Gastrocnemius medialis (tissue), 4 donors: ENCODE data around the gene SP2.

Source experiments
- CTCF ChIP-seq, 5 experiments: fragments of 450-650 bp in 3 of 5; fragments of 200-600 bp in 2 of 5; sonication (generic) in 2 of 5; IDR thresholded peaks in 4 of 5; conservative IDR thresholded peaks in 1 of 5; 1 replicate in 4 of 5; 2 replicates in 1 of 5; pipeline ENCODE4 v1.5.1; 2016 to 2019; ENCODE audit warnings: antibody characterized with exemption in 5 of 5, mild to moderate bottlenecking in 3 of 5, moderate library complexity in 3 of 5
- POLR2A ChIP-seq, 2 donors: fragments of 450-650 bp; IDR thresholded peaks; one replicate each; pipeline ENCODE4 v1.6.1; 2017; ENCODE audit warnings: antibody characterized with exemption in 2 of 2, mild to moderate bottlenecking in 2 of 2, moderate library complexity in 2 of 2

DNA sequence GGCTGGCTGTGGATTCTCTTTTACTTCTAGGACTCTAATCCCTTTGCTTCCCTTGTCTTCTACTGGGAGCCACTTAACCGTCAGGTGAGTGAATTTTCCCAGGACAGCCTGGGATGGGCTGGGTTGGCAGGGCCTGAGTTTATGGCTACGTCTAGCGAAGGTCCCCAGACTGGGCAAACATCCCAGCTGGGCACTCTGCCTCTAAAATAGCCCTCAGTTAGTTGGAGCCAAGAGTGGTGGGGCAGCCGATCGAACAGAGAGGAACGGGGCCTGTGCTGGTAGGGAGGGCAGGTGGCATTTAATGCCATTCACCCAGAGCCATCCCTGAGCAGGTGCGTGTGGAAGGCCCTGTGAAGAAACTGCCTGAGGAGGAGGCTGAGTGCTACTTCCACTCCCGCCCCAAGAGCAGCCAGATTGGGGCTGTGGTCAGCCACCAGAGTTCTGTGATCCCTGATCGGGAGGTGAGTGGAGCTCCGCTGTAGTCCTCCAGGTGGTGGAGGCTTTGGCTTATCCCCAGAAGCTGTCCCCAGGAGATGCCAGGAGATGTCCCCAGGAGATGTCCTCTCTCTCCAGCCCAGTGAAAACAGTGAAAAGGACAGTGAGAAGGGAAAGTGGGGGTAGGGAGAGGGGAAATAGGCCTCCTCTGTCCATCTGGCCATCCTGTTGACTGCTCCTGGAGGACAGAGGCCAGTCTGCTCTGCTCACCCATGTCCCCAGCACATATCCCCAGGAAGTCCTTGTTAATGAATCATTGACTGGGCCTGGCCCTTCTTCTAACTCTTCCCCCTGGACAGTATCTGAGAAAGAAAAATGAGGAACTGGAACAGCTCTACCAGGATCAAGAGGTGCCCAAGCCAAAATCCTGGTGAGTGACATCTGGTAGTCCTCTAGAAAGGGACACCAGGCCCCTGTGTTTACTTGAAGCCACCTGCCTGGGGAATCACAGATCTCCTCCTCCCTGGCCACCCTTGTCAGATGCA is 49.8 kb downstream of the SP2 start:
- TF ChIP-seq POLR2A (IDR thresholded peaks at IDR 0.05) = no peak
- TF ChIP-seq CTCF (IDR thresholded peaks at IDR 0.05 in 4 of 5, conservative IDR thresholded peaks at IDR 0.05 in 1 of 5) = no peak
